ENCODE data around the gene OTOP3. TPM values are rescaled to one million over a fixed set of nuclear protein-coding genes. Genes with fewer than 3 reads are reported as not detected.
A peak's percentile ranks its signal among the peaks of the same experiment; 100 is the strongest.

The OTOP3 gene
- total RNA-seq, 2 donors from 2014 or later, result 0.66 to 2.3 TPM

GRCh38 chr17:74923538-74924249 lies 12.0 kb upstream of the OTOP3 start:
- peak; percentile 71 for ATAC-seq
- DNase-seq, result peak; percentile 65 to 79 (median 74)
- Histone ChIP-seq H3K27ac (no peak overlapping the region), H3K4me1 (peaks cover 28% of the 10 kb centered on the region), H3K4me3 (no peak overlapping the region), H3K36me3 (replicated peaks in 1 of 2; ENCODE audit: insufficient read depth in 1 of 2, low read depth in 2 of 2) (no peaks in the 10 kb centered on the region), H3K27me3 (peaks cover 0 to 13% of the 10 kb centered on the region in 2 donors), H3K9me3 (no peaks in the 10 kb centered on the region)
- WGBS, 2 donors, result 0 to 2% methylated on average over 1 to 58 of the region's 59 CpGs
- peak; percentile 65 to 94 (median 76) for TF ChIP-seq CTCF (IDR thresholded peaks at IDR 0.05)
- TF ChIP-seq POLR2A (IDR thresholded peaks at IDR 0.05), result no peak
- intact Hi-C loops (cut with DNase I), result no loop called here

- Histone ChIP-seq H3K4me1 (peaks cover 28% of the 10 kb centered on the region), H3K9me3 (no peaks in the 10 kb centered on the region), H3K36me3 (replicated peaks in 1 of 2; ENCODE audit: insufficient read depth in 1 of 2, low read depth in 2 of 2) (no peaks in the 10 kb centered on the region), H3K4me3 (no peak within 1 kb of the TSS), H3K27ac (no peak within 1 kb of the TSS), H3K27me3 (peaks cover 0 to 13% of the 10 kb centered on the region in 2 donors)
- peak in 1 of 4 donors; percentile 43 for DNase-seq
- TF ChIP-seq CTCF (IDR thresholded peaks at IDR 0.05), result no peak
- no peak for TF ChIP-seq POLR2A (IDR thresholded peaks at IDR 0.05)
- ATAC-seq, result no peak
- intact Hi-C loops (cut with DNase I), result no loop called here
- 3 to 8% methylated on average over 29 to 54 of the region's 54 CpGs for WGBS, 2 donors
Measured at GRCh38 chr17:74924250-74924948, 11.3 kb upstream of the OTOP3 start, which contains the start of gene OTOP2. TSS of gene OTOP2 (plus strand) at chr17:74924273. CDS start at chr17:74924633, 360 bp downstream.

GRCh38 chr17:74925242-74925641 lies 10.5 kb upstream of the OTOP3 start:
- H3K4me3 ChIP-seq, result no peak overlapping the region
- DNase-seq (no peak), ATAC-seq (no peak)
- H3K36me3 ChIP-seq (replicated peaks in 1 of 2; ENCODE audit: insufficient read depth in 1 of 2, low read depth in 2 of 2), result no peaks in the 10 kb centered on the region
- TF ChIP-seq POLR2A (IDR thresholded peaks at IDR 0.05) (no peak), CTCF (IDR thresholded peaks at IDR 0.05) (no peak)
- no peaks in the 10 kb centered on the region for H3K9me3 ChIP-seq
- peaks cover 0 to 13% of the 10 kb centered on the region in 2 donors for H3K27me3 ChIP-seq
- 69% methylated on average over 3 of the region's 3 CpGs for WGBS, 2 donors
- H3K27ac ChIP-seq, result no peak overlapping the region
- intact Hi-C loops (cut with DNase I), result no loop called here
- peaks cover 28% of the 10 kb centered on the region for H3K4me1 ChIP-seq

- ATAC-seq (no peak), DNase-seq (no peak)
- no peak overlapping the region for H3K27ac ChIP-seq
- H3K4me1 ChIP-seq, result peaks cover 10% of the 10 kb centered on the region
- H3K27me3 ChIP-seq, result peaks cover 0 to 7% of the 10 kb centered on the region in 2 donors
- intact Hi-C loops (cut with DNase I), result no loop called here
- TF ChIP-seq CTCF (IDR thresholded peaks at IDR 0.05), result no peak
- TF ChIP-seq POLR2A (IDR thresholded peaks at IDR 0.05), result no peak
- H3K36me3 ChIP-seq (replicated peaks in 1 of 2; ENCODE audit: insufficient read depth in 1 of 2, low read depth in 2 of 2), result no peaks in the 10 kb centered on the region
- H3K4me3 ChIP-seq, result no peak overlapping the region
- no peaks in the 10 kb centered on the region for H3K9me3 ChIP-seq
- 65 to 72% methylated on average over 6 of the region's 6 CpGs for WGBS, 2 donors
Measured at GRCh38 chr17:74928786-74929185, 6.9 kb upstream of the OTOP3 start.

Data from body of pancreas (tissue), 4 donors.